Gastrocnemius medialis (tissue), 4 donors: Measurements from ENCODE around the gene MAML3.

Source experiments
- CTCF ChIP-seq, 5 experiments: fragments of 450-650 bp in 3 of 5; fragments of 200-600 bp in 2 of 5; sonication (generic) in 2 of 5; IDR thresholded peaks in 4 of 5; conservative IDR thresholded peaks in 1 of 5; 1 replicate in 4 of 5; 2 replicates in 1 of 5; pipeline ENCODE4 v1.5.1; 2016 to 2019; ENCODE audit warnings: antibody characterized with exemption in 5 of 5, mild to moderate bottlenecking in 3 of 5, moderate library complexity in 3 of 5
- POLR2A ChIP-seq, 2 donors: fragments of 450-650 bp; IDR thresholded peaks; one replicate each; pipeline ENCODE4 v1.6.1; 2017; ENCODE audit warnings: antibody characterized with exemption in 2 of 2, mild to moderate bottlenecking in 2 of 2, moderate library complexity in 2 of 2

DNA sequence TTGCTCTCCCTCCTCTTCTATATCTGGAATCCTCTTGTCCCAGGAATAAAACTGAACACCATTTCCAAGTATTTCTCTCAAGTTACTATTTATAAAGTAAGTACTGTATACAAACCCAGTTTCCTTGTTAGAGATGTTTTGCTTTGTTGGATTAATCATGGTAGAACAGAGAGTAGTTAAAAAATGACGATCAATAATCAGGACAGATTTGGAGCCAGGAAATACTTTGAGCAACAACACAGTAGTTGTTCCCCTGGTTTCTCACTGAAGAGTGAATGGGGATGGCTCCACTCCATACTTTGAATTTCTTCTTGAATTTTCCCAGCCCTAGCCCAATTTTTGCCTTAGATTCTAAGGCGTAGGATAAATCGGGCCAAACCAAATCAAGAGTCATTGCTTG, 467.0 kb downstream of the MAML3 start:
- TF ChIP-seq CTCF (IDR thresholded peaks at IDR 0.05 in 4 of 5, conservative IDR thresholded peaks at IDR 0.05 in 1 of 5) (no peak), POLR2A (IDR thresholded peaks at IDR 0.05) (no peak)
